Raji (cell line): ENCODE measurements around the gene TSPYL6.

ENCODE experiments used
- POLR2A ChIP-seq: IDR thresholded peaks from 2 replicates; pipeline ENCODE4 v1.6.1; 2011; ENCODE audit warnings: low read depth, low read length, control low read depth; ENCODE audit not compliant: insufficient read depth

TSPYL6 gene

GRCh38 chr2:54227798-54228197 is 28.2 kb downstream of the TSPYL6 start:
- TF ChIP-seq POLR2A, result no peak

- TF ChIP-seq POLR2A, result no peak
Measured at GRCh38 chr2:54226260-54226659, 29.8 kb downstream of the TSPYL6 start.

DNA sequence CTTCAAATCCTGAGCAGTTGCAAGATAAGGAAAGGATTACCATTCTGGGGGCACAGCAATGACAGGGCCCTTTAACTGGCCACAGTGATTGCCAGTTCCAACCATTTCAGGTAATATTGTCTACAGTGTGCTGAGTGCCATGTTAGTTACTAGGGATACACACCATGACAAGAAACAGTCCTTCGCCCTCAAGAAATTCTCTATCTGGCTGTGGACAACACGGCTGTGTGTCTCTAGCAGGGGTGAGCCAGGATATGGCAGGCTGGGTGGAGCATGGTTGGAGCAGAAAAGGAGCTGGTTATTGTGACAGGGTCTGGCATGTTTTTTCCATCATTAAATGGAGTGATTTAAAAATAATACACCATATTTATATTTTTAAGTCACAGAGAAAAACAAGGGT is 31.0 kb downstream of the TSPYL6 start:
- TF ChIP-seq POLR2A, result no peak

DNA sequence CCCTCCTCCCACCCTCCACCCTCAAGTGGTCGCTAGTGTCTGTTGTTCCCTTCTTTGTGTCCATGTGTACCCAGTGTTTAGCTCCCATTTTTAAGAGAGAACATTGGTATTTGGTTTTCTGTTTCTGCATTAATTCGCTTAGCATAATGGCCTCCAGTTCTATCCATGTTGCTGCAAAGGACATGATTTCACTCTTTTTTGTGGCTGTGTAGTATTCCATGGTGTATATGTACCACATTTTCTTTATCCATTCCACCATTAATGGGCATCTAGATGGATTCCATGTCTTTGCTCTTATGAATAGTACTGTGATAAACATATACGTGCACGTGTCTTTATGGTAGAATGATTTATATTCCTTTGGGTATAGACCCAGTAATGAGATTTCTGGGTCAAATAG is 42.9 kb downstream of the TSPYL6 start:
- TF ChIP-seq POLR2A, result no peak

DNA sequence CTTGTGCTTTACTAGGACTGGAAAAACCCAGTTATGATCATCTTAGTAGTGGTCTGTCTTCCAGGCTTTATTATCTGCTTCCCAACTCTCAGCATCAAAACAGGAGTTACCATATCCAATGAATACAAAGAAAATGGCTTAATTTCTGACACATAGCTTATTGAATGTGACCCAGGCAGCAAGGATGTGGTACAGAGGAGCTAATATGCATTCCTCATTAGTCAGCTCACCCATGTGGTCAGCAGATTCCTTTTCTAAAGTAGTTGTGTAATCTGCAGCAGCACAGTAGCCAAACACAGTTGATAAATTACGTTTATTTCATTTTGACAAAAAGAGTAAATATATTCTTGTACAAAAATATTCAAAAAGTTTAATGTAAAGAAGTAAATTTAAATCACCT is 43.6 kb downstream of the TSPYL6 start:
- no peak for TF ChIP-seq POLR2A

DNA sequence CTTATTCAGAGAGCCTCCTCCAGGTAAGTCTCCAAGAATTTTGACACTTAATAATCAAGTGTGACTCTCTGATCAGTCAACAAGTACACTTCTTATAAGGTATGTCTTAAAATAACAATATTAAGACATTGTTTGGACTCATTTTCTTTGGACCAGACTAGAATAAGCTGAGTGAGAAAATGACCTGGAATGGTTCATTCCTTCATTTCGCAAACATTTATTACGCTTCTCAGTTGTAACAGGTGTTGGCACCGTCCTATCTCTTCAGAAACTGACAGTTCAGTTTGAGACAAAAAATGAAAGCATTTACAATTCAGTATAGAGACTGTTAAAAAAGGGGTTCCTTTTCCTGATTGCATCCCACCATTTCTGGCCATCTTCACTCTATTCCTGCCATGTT is 46.6 kb downstream of the TSPYL6 start:
- no peak for TF ChIP-seq POLR2A

GRCh38 chr2:54208364-54209240 is 47.4 kb downstream of the TSPYL6 start:
- TF ChIP-seq POLR2A, result no peak

DNA sequence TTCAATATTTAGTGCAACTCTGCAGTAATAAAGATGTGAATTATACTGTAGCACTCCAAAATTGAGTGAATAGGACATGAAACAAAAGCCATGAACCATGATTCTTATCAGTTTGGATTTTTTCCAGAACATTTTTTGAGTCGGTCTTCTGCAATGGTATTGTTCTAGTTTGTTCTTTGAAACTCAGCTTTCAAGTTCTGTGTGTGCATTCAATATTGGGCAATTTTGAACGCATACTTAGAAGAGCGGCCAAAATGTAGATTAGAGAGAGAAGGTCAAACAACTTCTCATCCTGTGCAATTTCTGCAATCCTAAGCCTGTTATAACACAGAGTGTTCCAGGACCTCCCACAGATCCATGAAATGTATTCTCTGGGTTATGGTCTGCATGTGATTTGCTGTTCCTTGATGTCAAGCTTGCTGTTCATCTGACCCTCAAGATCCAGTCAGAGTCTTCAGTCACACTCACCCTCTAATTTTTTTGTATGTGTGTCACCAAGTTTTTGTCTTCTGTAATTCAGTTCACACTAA is 48.3 kb downstream of the TSPYL6 start:
- no peak for TF ChIP-seq POLR2A

DNA sequence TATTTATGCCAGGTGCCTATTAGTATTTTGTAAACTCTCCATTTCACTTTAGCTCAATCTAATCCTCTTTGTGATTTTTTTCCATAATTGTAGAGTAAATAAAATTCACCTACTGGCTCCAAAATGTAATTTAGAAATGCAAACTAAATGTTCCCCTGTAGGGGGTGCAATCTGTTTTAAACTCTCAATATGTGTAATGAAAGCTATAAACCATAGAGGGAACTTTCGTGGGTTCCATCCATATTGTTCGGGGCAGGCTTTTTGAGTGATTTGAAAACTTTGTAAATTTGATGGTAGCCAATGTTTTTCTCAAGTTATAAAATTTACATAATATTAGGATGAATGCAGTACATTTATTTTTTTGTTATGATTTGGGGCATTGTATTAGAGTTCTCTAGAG is 49.4 kb downstream of the TSPYL6 start:
- no peak for TF ChIP-seq POLR2A

- TF ChIP-seq POLR2A, result no peak
Measured at GRCh38 chr2:54204476-54204875, 51.6 kb downstream of the TSPYL6 start.
